Measurements from ENCODE around the gene CEACAM1.

DNA sequence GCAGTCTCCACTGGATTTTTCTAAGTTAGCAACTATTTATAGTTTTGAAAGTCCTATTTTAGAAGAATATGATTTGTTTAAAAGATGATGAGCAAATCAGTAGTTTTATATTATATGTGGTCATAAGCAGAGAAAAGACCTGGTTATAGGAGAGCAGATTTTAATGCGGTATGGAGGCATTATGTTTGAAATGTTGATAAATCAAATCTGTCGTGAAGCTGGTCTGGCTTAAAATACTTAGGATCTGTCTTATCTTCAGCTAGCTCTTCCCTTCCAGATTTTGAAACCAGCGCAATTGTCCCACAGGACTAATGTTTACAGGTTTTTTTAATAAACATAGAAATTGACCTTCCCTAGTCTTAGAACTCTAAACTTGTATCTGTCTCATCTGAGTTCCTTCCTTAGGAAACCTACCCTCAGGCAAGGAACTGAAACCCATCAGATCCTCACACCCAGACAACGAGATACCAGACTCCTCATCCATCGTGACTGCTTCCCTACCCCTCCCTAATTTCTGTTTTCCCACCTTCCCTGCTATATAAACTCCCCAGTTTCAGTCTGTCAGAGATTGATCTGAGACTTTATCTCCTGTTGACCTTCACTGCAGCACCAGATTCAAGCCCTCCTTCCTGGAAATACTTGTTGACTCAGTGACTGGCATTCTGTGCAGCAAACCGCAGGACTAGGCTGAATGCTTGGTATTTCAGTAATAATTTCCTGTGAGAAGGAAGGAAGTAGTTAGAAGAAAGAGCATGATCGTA is 47.8 kb downstream of the CEACAM1 start:
- TF ChIP-seq EZH2 (IDR thresholded peaks at IDR 0.05; ENCODE audit: low read length, missing control alignments) (no peak), CTCF (conservative IDR thresholded peaks at IDR 0.05 in 1 of 2, IDR thresholded peaks at IDR 0.05 in 1 of 2; ENCODE audit: low read depth in 1 of 2, low read length in 2 of 2) (no peak)

Data from fibroblast of lung (primary cell).